T follicular helper cell (primary cell): ENCODE results near the gene RASA3.
A peak's percentile ranks its signal among the peaks of the same experiment; 100 is the strongest.

Experiments
- DNase-seq: peaks from one replicate; pipeline ENCODE4 v3.0.0-alpha.2; 2020; ENCODE audit warnings: low read depth

The RASA3 gene

GRCh38 chr13:114019367-114019766, 113.1 kb downstream of the RASA3 start:
- peak; percentile 40 for DNase-seq

DNA sequence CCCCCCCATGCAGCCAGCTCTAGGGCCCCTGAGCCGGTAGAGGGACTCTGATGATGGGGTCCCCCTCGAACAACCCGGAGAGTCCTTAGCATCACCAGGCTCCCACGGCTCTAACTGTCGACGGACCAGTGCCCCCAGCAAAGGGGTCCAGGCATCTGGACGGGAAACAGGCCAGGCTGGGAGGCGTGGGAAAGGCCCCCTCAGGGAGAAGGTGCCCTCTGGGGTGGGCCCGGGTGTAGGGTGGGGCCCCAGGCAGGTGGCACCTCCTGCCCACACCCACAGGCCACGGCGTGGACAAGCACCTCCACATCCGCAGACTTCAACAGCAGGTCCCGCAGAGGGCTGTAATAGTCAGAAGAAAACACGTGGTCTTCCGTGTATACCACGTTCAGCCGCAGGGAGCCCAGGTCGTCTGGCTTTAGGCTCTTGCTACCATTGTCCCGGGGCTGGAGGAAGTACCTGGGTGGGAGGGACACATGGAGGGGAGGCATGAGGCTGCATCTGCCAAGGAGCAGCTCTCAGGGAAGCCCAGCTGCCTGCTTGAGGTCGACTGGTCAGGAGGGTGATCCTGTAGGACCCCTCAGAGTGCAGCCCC, 113.9 kb downstream of the RASA3 start:
- DNase-seq, result no peak

GRCh38 chr13:114017966-114018365, 114.5 kb downstream of the RASA3 start:
- DNase-seq, result no peak

GRCh38 chr13:114017028-114017630, 115.3 kb downstream of the RASA3 start:
- no peak for DNase-seq

DNA sequence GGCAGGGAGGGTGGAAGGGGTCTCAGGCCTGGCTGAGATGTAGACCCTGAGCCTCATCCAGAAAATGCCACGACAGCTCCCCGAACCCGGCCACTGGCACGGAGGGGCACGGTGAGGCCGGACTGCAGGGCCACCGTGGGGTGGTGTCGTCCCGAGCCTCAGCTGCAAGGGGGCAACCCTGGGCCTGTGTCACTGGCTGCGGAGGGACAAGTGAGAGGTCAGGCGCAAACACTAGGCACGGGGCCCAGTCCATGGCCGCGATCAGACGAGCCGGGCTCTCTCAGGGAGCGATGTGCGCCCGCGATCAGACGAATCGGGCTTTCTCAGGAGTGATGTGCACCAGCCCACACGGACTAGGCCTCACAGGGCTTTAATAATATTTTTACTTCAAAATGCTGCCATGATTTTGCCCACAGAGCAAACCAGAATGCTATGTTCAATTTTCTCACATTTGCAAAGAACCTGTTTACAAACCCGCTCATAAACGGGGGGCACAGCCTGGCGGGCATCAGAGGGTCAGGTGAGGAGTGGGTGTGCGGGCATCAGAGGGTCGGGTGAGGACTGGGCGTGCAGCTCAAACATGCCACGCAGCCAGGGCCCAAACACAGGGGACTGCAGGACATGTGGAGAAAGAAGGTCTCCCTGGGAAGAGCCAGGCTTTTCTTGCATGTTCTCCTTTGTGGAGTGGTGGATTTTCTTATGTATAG, 115.9 kb downstream of the RASA3 start:
- no peak for DNase-seq

DNA sequence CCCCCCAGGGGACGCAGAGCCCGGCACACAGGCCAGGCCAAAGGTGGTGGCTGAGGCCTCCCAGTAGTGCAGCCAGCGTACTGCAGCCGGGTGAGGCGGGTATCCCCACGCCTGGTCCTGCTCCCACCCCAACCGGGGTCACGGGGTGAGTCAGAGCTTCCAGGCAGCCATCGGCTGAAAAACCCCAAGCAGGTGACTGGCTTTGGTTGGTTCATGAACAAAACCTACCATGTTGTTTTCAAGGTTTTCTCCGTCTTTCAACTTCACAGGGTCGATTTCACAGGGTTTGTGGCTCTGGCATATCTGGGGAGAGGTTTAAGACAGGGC, 116.5 kb downstream of the RASA3 start:
- DNase-seq, result no peak

DNA sequence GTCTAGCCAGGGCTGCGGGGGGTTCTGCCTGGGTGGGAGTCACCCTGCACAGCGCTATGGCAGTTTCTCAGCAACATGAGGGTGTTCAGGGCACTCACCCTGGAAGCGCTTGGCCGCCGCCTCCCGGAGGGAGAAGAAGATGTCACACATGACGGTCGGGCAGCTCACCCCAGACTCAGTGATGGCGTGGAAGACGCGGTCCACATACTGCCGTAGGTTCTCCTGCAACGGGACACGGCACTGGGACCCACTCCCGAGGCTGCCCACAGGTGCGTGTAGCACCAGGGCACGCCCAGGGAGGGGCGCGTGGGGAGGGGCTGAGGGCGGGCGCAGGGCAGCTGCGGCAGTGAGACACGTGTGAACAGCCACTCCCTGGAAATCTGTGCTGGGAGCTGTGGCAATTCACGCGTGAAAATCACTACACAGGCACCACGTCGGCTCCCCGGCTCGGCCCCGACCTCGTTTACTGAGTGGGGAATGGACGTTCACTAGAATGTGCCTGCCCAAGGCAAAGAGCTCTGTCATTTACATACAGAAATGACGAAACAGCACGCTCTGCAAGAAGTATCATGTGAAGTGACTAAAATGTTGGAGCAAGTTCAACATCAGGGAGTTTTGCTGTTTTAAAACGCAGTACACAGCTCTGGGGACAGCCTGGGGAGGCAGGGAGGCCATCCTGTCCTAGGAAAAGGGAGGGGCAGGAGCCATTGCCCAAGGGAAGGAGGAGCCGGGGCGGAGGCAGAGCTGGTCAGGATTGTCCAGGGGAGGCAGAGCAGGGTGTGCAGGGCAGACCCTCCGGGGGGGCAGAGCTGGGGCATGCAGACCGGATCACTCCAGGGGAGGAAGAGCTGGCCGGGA, 117.1 kb downstream of the RASA3 start:
- DNase-seq, result no peak

- DNase-seq, result no peak
These were observed 118.3 kb downstream of the RASA3 start for GRCh38 chr13:114013952-114014629.

GRCh38 chr13:114013336-114013735, 119.1 kb downstream of the RASA3 start:
- DNase-seq, result no peak

DNA sequence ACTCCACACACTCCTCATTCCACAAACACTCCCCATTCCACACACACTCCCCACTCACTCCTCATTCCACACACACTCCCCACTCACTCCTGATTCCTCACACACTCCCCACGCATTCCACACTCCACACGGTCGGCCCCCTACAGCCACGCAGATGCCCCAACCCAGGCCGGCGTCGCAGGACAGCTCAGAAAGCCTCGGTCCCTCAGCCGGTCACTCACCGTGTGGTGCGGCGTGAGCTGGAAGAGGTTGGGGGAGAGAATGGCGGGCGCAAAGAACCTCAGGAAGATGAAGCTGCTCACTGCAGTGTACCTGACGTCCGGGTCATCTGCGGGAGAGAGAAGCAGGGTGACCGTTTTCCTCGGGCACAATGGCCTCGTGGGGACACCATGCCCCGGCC, 119.5 kb downstream of the RASA3 start:
- DNase-seq, result no peak

- DNase-seq, result no peak
These were observed 120.3 kb downstream of the RASA3 start for GRCh38 chr13:114012141-114012540.

- DNase-seq, result no peak
These were observed 121.2 kb downstream of the RASA3 start for GRCh38 chr13:114011226-114011625.

- DNase-seq, result no peak
These were observed 121.9 kb downstream of the RASA3 start for GRCh38 chr13:114010401-114011101.

- DNase-seq, result no peak
These were observed 122.6 kb downstream of the RASA3 start for GRCh38 chr13:114009590-114010400.

DNA sequence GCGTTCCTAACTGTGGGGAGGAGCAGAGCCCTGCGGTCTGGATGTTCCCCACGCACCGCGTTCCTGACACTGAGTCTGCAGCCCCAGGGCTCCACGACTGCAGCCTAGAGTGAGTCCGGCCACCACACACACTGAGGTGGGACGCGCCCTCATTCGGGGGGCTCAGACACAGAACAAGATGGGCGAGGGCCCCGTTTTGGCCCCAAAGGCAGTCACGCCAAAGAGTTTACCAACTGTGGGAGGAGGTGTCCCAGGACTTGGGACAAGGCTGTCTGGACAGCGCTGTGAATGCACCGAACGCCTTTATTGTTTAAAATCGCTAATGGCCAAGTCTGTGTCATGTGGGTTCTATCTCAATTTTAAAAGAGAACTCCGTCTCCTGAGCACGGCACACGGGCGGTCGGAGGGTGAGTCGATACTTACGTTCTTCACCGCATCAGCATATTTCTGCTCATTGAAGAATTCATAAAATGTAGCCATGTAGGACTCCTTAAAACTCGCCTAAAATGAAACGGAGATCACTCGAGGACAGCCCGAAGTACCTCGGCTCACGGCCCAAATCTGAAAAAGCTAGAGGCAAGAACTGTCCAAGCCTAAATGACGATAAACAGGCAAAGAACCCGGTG, 123.3 kb downstream of the RASA3 start:
- DNase-seq, result no peak

DNA sequence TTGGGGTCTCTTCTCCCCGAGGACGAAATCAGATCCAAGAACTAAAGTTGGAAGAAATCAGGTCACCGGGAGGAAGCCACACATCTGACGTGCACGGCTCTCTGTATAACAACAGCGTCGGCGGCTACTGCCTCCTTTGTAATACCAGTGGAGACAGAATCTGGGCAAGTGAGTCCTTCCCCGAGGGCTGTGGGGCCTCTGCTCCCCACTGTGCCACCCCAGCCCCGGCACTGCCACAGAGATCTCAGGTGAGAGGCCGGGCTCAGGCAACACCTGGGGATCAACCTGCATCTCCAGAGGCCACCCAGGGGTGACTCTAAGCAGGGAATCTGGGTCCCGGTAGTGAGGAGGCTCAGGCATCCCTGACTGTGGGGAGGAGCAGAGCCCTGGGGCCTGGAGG, 124.9 kb downstream of the RASA3 start:
- no peak for DNase-seq

DNA sequence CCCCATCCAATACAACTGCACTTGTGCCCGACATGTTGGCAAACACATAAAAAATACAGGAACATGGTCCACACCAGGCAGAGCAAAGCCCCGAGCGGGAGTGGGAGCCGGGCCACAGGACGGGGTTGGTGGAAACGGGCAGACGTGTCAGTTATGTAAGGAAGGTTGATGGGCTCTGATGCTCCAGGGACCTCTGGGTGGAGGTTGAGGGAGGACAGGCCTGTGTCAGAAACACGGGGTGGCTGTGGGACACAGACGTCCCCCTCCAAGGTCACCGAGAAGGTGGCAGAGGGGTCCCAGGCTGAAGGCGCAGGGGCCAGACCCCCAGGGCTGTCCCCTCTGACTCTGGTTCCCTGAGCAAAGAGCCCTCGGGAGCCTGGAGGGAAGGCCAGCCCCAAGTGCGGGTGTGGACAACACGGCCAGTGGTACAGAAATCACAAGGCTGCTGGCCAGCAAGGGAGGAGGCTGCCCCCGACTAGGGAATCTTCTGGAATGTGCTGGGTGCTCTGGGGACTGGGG, 127.2 kb downstream of the RASA3 start:
- DNase-seq, result no peak

- DNase-seq, result no peak
These were observed 127.8 kb downstream of the RASA3 start for GRCh38 chr13:114004420-114005205.

- no peak for DNase-seq
These were observed 129.6 kb downstream of the RASA3 start for GRCh38 chr13:114002771-114003321.
